Pulmonary artery endothelial cell (primary cell): ENCODE results near the gene NDUFAF8. TPM values are rescaled to one million over a fixed set of nuclear protein-coding genes. Genes with fewer than 3 reads are reported as not detected.

Experiments used
- total RNA-seq: library from RNA; depleted of rRNA; stranded (reverse); fragments of >200 nt; gene quantifications from 2 replicates; pipeline ENCODE4 v1.2.3, GENCODE V29; 2014

NDUFAF8 gene
- total RNA-seq, 1 donor from 2014 or later, result 47.6 TPM

Other genes with a start within 250 kb of the NDUFAF8 start
- 19.1 and 20.3 TPM in 2 replicates for gene CHMP6, start 247.5 kb upstream of the NDUFAF8 start, total RNA-seq
- 4.7 and 8.0 TPM in 2 replicates for gene BAIAP2, start 204.2 kb upstream of the NDUFAF8 start, total RNA-seq
- gene PVALEF, start 73.8 kb upstream of the NDUFAF8 start, total RNA-seq, result not detected in 2 replicates
- 2.1 and 3.0 TPM in 2 replicates for gene AATK, start 73.1 kb upstream of the NDUFAF8 start, total RNA-seq
- 16.3 TPM in 2 replicates for gene CEP131, start 16.4 kb upstream of the NDUFAF8 start, total RNA-seq
- gene TEPSIN, start 263 bp upstream of the NDUFAF8 start, total RNA-seq, result 9.0 and 15.8 TPM in 2 replicates
- gene SLC38A10, start 56.0 kb downstream of the NDUFAF8 start, total RNA-seq, result 61.1 and 66.2 TPM in 2 replicates
- 2.5 and 2.8 TPM in 2 replicates for gene BAHCC1, start 156.1 kb downstream of the NDUFAF8 start, total RNA-seq